Right lobe of liver (tissue), 6 donors: Measurements from ENCODE around the gene LPIN1. TPM values are rescaled to one million over a fixed set of nuclear protein-coding genes. Genes with fewer than 3 reads are reported as not detected.

Experiments
- ATAC-seq, 4 donors: fragments of 200-7000 bp; cut with Tn5 transposase; one replicate each; pipeline ENCODE4 v1.9.1; 2020; ENCODE audit warnings: mild to moderate bottlenecking in 4 of 4, moderate library complexity in 4 of 4
- DNase-seq, 3 donors: peaks; one replicate each; pipeline ENCODE4 v3.0.0-alpha.2; 2020
- H3K27ac ChIP-seq, 3 donors: fragments of 200-600 bp; one replicate each; pipeline ENCODE4 v1.8.0; 2022
- H3K27me3 ChIP-seq, 2 donors: fragments of 200-600 bp; one replicate each; pipeline ENCODE4 v1.8.0; 2022
- H3K36me3 ChIP-seq, 4 donors: fragments of 200-600 bp; sonication (generic) in 1 of 4; one replicate each; pipeline versions ENCODE4 v1.5.1 to v1.8.0; 2017 to 2022; ENCODE audit warnings: control low read depth in 1 of 4
- H3K4me1 ChIP-seq, 4 donors: fragments of 200-600 bp; sonication (generic) in 1 of 4; one replicate each; pipeline versions ENCODE4 v1.5.1 to v1.8.0; 2017 to 2022; ENCODE audit warnings: control low read depth in 1 of 4
- H3K4me3 ChIP-seq, 3 donors: fragments of 200-600 bp; one replicate each; pipeline ENCODE4 v1.8.0; 2022
- H3K9me3 ChIP-seq, 4 donors: fragments of 200-600 bp; sonication (generic) in 1 of 4; one replicate each; pipeline versions ENCODE4 v1.5.1 to v1.8.0; 2017 to 2022; ENCODE audit warnings: control low read depth in 1 of 4
- CTCF ChIP-seq, 4 donors: fragments of 200-600 bp in 3 of 4; fragments of 450-650 bp in 1 of 4; IDR thresholded peaks; one replicate each; pipeline versions ENCODE4 v1.5.1 to v1.8.0; 2016 to 2022; ENCODE audit warnings: antibody characterized with exemption in 4 of 4, mild to moderate bottlenecking in 2 of 4
- POLR2A ChIP-seq: fragments of 450-650 bp; IDR thresholded peaks from one replicate; pipeline ENCODE4 v1.6.1; 2017; ENCODE audit warnings: antibody characterized with exemption, mild to moderate bottlenecking
- WGBS: methylation state at CpG from one replicate; pipeline ENCODE4 v1.1.6; 2018; ENCODE audit warnings: low coverage, low lambda C conversion rate; ENCODE audit not compliant: insufficient coverage; ENCODE audit errors: missing lambda C conversion rate; 5-methylcytosine and 5-hydroxymethylcytosine counted together
- intact Hi-C, 2 donors: fragments of 100-400 bp; cut with DNase I; formaldehyde crosslinking; loops; one replicate each; pipeline versions ENCODE4 v1.11.2 to v1.14.1; 2022
- total RNA-seq, 6 experiments: library from RNA; depleted of rRNA in 2 of 6; stranded (reverse); fragments of >200 nt in 2 of 6; fragmentation: NEBNext Ultra II Directional in 3 of 6; extraction: Animal tissue kit (Norgen Biotek cat#: 25700) in 3 of 6; gene quantifications; one replicate each; pipeline versions ENCODE4 v1.1.0 to v1.2.4, GENCODE V29; 2016 to 2023
- donor health status: DM: no; HTN: yes; CAD: no.
- donor health status: DM: no; HTN: no; CAD: no.
- donor health status: DM: no; HTN: no; CAD: no.
- donor health status: DM: no; HTN: yes; CAD: no.
- donor health status: DM: no; HTN: yes; CAD: no.

LPIN1 gene
- total RNA-seq, 6 experiments from 2014 or later: 17.3 to 58.7 (median 29.1) TPM

- peaks cover 0 to 35% (median 14%) of the 10 kb centered on the region in 4 donors for H3K4me1 ChIP-seq
- 65% methylated on average over 4 of the region's 7 CpGs for WGBS
- no peaks in the 10 kb centered on the region for H3K9me3 ChIP-seq
- no peak for DNase-seq
- H3K4me3 ChIP-seq: no peak overlapping the region
- H3K27ac ChIP-seq: no peak overlapping the region
- TF ChIP-seq POLR2A (no peak), CTCF (IDR thresholded peaks at IDR 0.05) (no peak)
- intact Hi-C loops: no loop called here
- no peaks in the 10 kb centered on the region for H3K36me3 ChIP-seq
- ATAC-seq: no peak
- H3K27me3 ChIP-seq: no peaks in the 10 kb centered on the region
These were observed 4.5 kb downstream of the LPIN1 start for GRCh38 chr2:11750917-11751316.

GRCh38 chr2:11752906-11753305 is 6.5 kb downstream of the LPIN1 start:
- Histone ChIP-seq H3K4me1 (peaks cover 0 to 28% (median 11%) of the 10 kb centered on the region in 4 donors), H3K36me3 (no peaks in the 10 kb centered on the region), H3K27me3 (no peaks in the 10 kb centered on the region), H3K27ac (no peak overlapping the region), H3K4me3 (no peak overlapping the region), H3K9me3 (no peaks in the 10 kb centered on the region)
- no peak for DNase-seq
- TF ChIP-seq CTCF (IDR thresholded peaks at IDR 0.05) (no peak), POLR2A (no peak)
- ATAC-seq: no peak
- intact Hi-C loops: no loop called here
- WGBS: 53% methylated on average over 5 of the region's 8 CpGs

GRCh38 chr2:11753452-11753885 is 7.0 kb downstream of the LPIN1 start:
- Histone ChIP-seq H3K36me3 (no peaks in the 10 kb centered on the region), H3K27me3 (no peaks in the 10 kb centered on the region), H3K4me3 (no peak overlapping the region), H3K9me3 (no peaks in the 10 kb centered on the region), H3K4me1 (peaks cover 0 to 24% (median 9%) of the 10 kb centered on the region in 4 donors), H3K27ac (peak overlapping the region in 2 of 3 donors; percentile 24 to 75)
- WGBS: 17% methylated on average over 5 of the region's 5 CpGs
- ATAC-seq (peak; percentile 69 to 84 (median 74)), DNase-seq (peak in 1 of 3 donors; percentile 55)
- TF ChIP-seq POLR2A (no peak), CTCF (IDR thresholded peaks at IDR 0.05) (no peak)
- intact Hi-C loops: no loop called here

- Histone ChIP-seq H3K9me3 (no peaks in the 10 kb centered on the region), H3K4me3 (no peak overlapping the region), H3K4me1 (peaks cover 0 to 23% (median 9%) of the 10 kb centered on the region in 4 donors), H3K27ac (peak overlapping the region; percentile 24 to 75 (median 52)), H3K27me3 (no peaks in the 10 kb centered on the region), H3K36me3 (no peaks in the 10 kb centered on the region)
- 45% methylated on average over 6 of the region's 15 CpGs for WGBS
- DNase-seq (no peak), ATAC-seq (peak; percentile 52 to 88 (median 72))
- TF ChIP-seq POLR2A (no peak), CTCF (IDR thresholded peaks at IDR 0.05) (no peak)
- intact Hi-C loops: no loop called here
These were observed 7.7 kb downstream of the LPIN1 start for GRCh38 chr2:11753886-11754699.
